Activated T-cell treated with anti-CD3 and anti-CD28 coated beads, Interleukin-2, amount 50 U/mL, for 72 hours (primary cell): ENCODE measurements around the gene GMDS. TPM values are rescaled to one million over a fixed set of nuclear protein-coding genes. Genes with fewer than 3 reads are reported as not detected.

Experiments used
- ATAC-seq, 2 donors: fragments of 150-1000 bp; cut with Tn5 transposase; replicated peaks in 1 of 2; 2 replicates each; pipeline ENCODE4 v1.10.0; 2021; ENCODE audit warnings: moderate library complexity in 2 of 2, mild to moderate bottlenecking in 1 of 2
- DNase-seq, 2 donors: peaks; one replicate each; pipeline ENCODE4 v3.0.0; 2021 to 2022; ENCODE audit warnings: mixed read lengths in 1 of 2
- H3K27ac Mint-ChIP-seq: one replicate; pipeline ENCODE4 v1.8.0; 2022; ENCODE audit warnings: mild to moderate bottlenecking, moderate library complexity, mixed read lengths
- H3K27me3 Mint-ChIP-seq: one replicate; pipeline ENCODE4 v1.8.0; 2022; ENCODE audit warnings: low read depth, mixed read lengths
- H3K36me3 Mint-ChIP-seq, 2 donors: one replicate each; pipeline ENCODE4 v1.8.0; 2022; ENCODE audit warnings: mixed read lengths in 2 of 2, mild to moderate bottlenecking in 1 of 2; ENCODE audit not compliant: insufficient read depth in 2 of 2
- H3K4me1 Mint-ChIP-seq: one replicate; pipeline ENCODE4 v1.8.0; 2022; ENCODE audit warnings: low read depth, mixed read lengths
- H3K4me3 Mint-ChIP-seq, 2 donors: one replicate each; pipeline ENCODE4 v1.8.0; 2022; ENCODE audit warnings: mild to moderate bottlenecking in 2 of 2, mixed read lengths in 2 of 2, moderate library complexity in 2 of 2
- H3K9me3 Mint-ChIP-seq, 2 donors: one replicate each; pipeline ENCODE4 v1.8.0; 2022; ENCODE audit warnings: mixed read lengths in 2 of 2
- total RNA-seq, 2 donors: library from RNA; stranded (reverse); gene quantifications; one replicate each; pipeline ENCODE4 v1.2.3, GENCODE V29; 2022

GMDS gene
- 10 to 100 TPM; 23.8 to 33.0 TPM for total RNA-seq

- ATAC-seq = peak; percentile 95 to 97
These were observed at the start of gene GMDS for GRCh38 chr6:2245103-2245876. GMDS (minus strand) TSS chr6:2245605.

GRCh38 chr6:2285510-2285909, 40.1 kb upstream of the GMDS start:
- ATAC-seq (no peak), DNase-seq (no peak)
- H3K27ac Mint-ChIP-seq = no peak overlapping the region
- H3K36me3 Mint-ChIP-seq = peaks cover 32 to 56% of the 10 kb centered on the region in 2 donors
- peaks cover 37 to 41% of the 10 kb centered on the region in 2 donors for H3K9me3 Mint-ChIP-seq
- H3K27me3 Mint-ChIP-seq = no peaks in the 10 kb centered on the region
- no peaks in the 10 kb centered on the region for H3K4me1 Mint-ChIP-seq
- H3K4me3 Mint-ChIP-seq = no peak overlapping the region

More at GRCh38 chr6:2245103-2245876, at the start of gene GMDS:
- H3K4me3 Mint-ChIP-seq = peak within 1 kb of the TSS; percentile 93 to 96
- no peaks in the 10 kb centered on the region for H3K27me3 Mint-ChIP-seq
- peaks cover 0 to 3% of the 10 kb centered on the region in 2 donors for H3K36me3 Mint-ChIP-seq
- H3K27ac Mint-ChIP-seq = peak within 1 kb of the TSS; percentile 93
- no peaks in the 10 kb centered on the region for H3K9me3 Mint-ChIP-seq
- DNase-seq = peak; percentile 86 to 87
- peaks cover 67% of the 10 kb centered on the region for H3K4me1 Mint-ChIP-seq

- peaks cover 14 to 15% of the 10 kb centered on the region in 2 donors for H3K9me3 Mint-ChIP-seq
- ATAC-seq = no peak
- H3K4me3 Mint-ChIP-seq = no peak overlapping the region
- H3K4me1 Mint-ChIP-seq = no peaks in the 10 kb centered on the region
- no peaks in the 10 kb centered on the region for H3K27me3 Mint-ChIP-seq
- DNase-seq = no peak
- peaks cover 15 to 38% of the 10 kb centered on the region in 2 donors for H3K36me3 Mint-ChIP-seq
- H3K27ac Mint-ChIP-seq = no peak overlapping the region
These were observed 30.5 kb upstream of the GMDS start for GRCh38 chr6:2275892-2276242.

- Mint-ChIP-seq H3K4me1 (no peaks in the 10 kb centered on the region), H3K27ac (no peak overlapping the region), H3K4me3 (no peak overlapping the region), H3K9me3 (peaks cover 8 to 12% of the 10 kb centered on the region in 2 donors), H3K36me3 (peaks cover 14 to 33% of the 10 kb centered on the region in 2 donors), H3K27me3 (no peaks in the 10 kb centered on the region)
- DNase-seq (no peak), ATAC-seq (no peak)
These were observed 29.8 kb upstream of the GMDS start for GRCh38 chr6:2274981-2275891.

- Mint-ChIP-seq H3K27ac (no peak overlapping the region), H3K9me3 (peaks cover 3 to 4% of the 10 kb centered on the region in 2 donors), H3K27me3 (no peaks in the 10 kb centered on the region), H3K4me3 (no peak overlapping the region), H3K4me1 (no peaks in the 10 kb centered on the region), H3K36me3 (peaks cover 8 to 19% of the 10 kb centered on the region in 2 donors)
- DNase-seq (no peak), ATAC-seq (no peak)
These were observed 27.3 kb upstream of the GMDS start for GRCh38 chr6:2272696-2273095.

- Mint-ChIP-seq H3K4me1 (no peaks in the 10 kb centered on the region), H3K27me3 (no peaks in the 10 kb centered on the region), H3K4me3 (no peak overlapping the region), H3K9me3 (peaks cover 3 to 4% of the 10 kb centered on the region in 2 donors), H3K36me3 (peaks cover 8 to 18% of the 10 kb centered on the region in 2 donors), H3K27ac (no peak overlapping the region)
- DNase-seq = no peak
- no peak for ATAC-seq
These were observed 24.6 kb upstream of the GMDS start for GRCh38 chr6:2270054-2270453.

- ATAC-seq (no peak), DNase-seq (no peak)
- no peak overlapping the region for H3K4me3 Mint-ChIP-seq
- H3K27me3 Mint-ChIP-seq = no peaks in the 10 kb centered on the region
- no peaks in the 10 kb centered on the region for H3K9me3 Mint-ChIP-seq
- no peaks in the 10 kb centered on the region for H3K4me1 Mint-ChIP-seq
- no peak overlapping the region for H3K27ac Mint-ChIP-seq
- H3K36me3 Mint-ChIP-seq = peaks cover 6 to 7% of the 10 kb centered on the region in 2 donors
These were observed 21.4 kb upstream of the GMDS start for GRCh38 chr6:2266841-2267240.

- no peak for ATAC-seq
- H3K9me3 Mint-ChIP-seq = no peaks in the 10 kb centered on the region
- H3K4me3 Mint-ChIP-seq = no peak overlapping the region
- no peaks in the 10 kb centered on the region for H3K27me3 Mint-ChIP-seq
- peaks cover 6 to 7% of the 10 kb centered on the region in 2 donors for H3K36me3 Mint-ChIP-seq
- H3K4me1 Mint-ChIP-seq = no peaks in the 10 kb centered on the region
- DNase-seq = no peak
- no peak overlapping the region for H3K27ac Mint-ChIP-seq
These were observed 20.8 kb upstream of the GMDS start for GRCh38 chr6:2266031-2266795.

GRCh38 chr6:2264932-2265331, 19.5 kb upstream of the GMDS start:
- no peaks in the 10 kb centered on the region for H3K27me3 Mint-ChIP-seq
- H3K9me3 Mint-ChIP-seq = no peaks in the 10 kb centered on the region
- peaks cover 1 to 7% of the 10 kb centered on the region in 2 donors for H3K36me3 Mint-ChIP-seq
- ATAC-seq (no peak), DNase-seq (no peak)
- no peak overlapping the region for H3K4me3 Mint-ChIP-seq
- H3K27ac Mint-ChIP-seq = no peak overlapping the region
- H3K4me1 Mint-ChIP-seq = no peaks in the 10 kb centered on the region

- no peak for ATAC-seq
- H3K4me1 Mint-ChIP-seq = no peaks in the 10 kb centered on the region
These were observed 18.5 kb upstream of the GMDS start for GRCh38 chr6:2263896-2264295.

GRCh38 chr6:2259574-2259973, 14.2 kb upstream of the GMDS start:
- no peak for ATAC-seq
- Mint-ChIP-seq H3K4me3 (no peak overlapping the region), H3K36me3 (peaks cover 9 to 10% of the 10 kb centered on the region in 2 donors), H3K4me1 (peaks cover 6% of the 10 kb centered on the region), H3K9me3 (peaks cover 3 to 4% of the 10 kb centered on the region in 2 donors), H3K27ac (no peak overlapping the region), H3K27me3 (no peaks in the 10 kb centered on the region)
- DNase-seq = no peak

More at GRCh38 chr6:2263896-2264295, 18.5 kb upstream of the GMDS start:
- no peaks in the 10 kb centered on the region for H3K9me3 Mint-ChIP-seq
- no peak overlapping the region for H3K27ac Mint-ChIP-seq
- peaks cover 1 to 7% of the 10 kb centered on the region in 2 donors for H3K36me3 Mint-ChIP-seq
- DNase-seq = no peak
- H3K27me3 Mint-ChIP-seq = no peaks in the 10 kb centered on the region
- H3K4me3 Mint-ChIP-seq = no peak overlapping the region

GRCh38 chr6:2259002-2259494, 13.6 kb upstream of the GMDS start:
- ATAC-seq = no peak
- DNase-seq = no peak
- H3K27ac Mint-ChIP-seq = no peak overlapping the region
- no peak overlapping the region for H3K4me3 Mint-ChIP-seq
- peaks cover 4 to 6% of the 10 kb centered on the region in 2 donors for H3K9me3 Mint-ChIP-seq
- H3K36me3 Mint-ChIP-seq = peaks cover 9 to 12% of the 10 kb centered on the region in 2 donors
- no peaks in the 10 kb centered on the region for H3K27me3 Mint-ChIP-seq
- H3K4me1 Mint-ChIP-seq = peaks cover 6% of the 10 kb centered on the region
